HG02970 (cell line): ENCODE results near the gene CABLES1.
"Not testable (repeated sequence)": the region's sequence is repeated elsewhere in the genome, so short reads cannot be mapped to it uniquely, and the experiment has no call there.

ENCODE experiments used
- ATAC-seq: cut with Tn5 transposase; IDR thresholded peaks from one replicate; pipeline ENCODE4 v1.9.1; 2021; ENCODE audit warnings: mild to moderate bottlenecking, moderate library complexity, moderate number of reproducible peaks; ENCODE audit not compliant: unreplicated experiment, low FRiP score

The CABLES1 gene

GRCh38 chr18:23109163-23109562 lies 26.1 kb upstream of the CABLES1 start:
- ATAC-seq: not testable (repeated sequence)

- no peak for ATAC-seq
Observed at GRCh38 chr18:23113576-23113975, 21.7 kb upstream of the CABLES1 start.

GRCh38 chr18:23114171-23114881 lies 21.0 kb upstream of the CABLES1 start:
- ATAC-seq: no peak

- no peak for ATAC-seq
Observed at GRCh38 chr18:23114911-23115310, 20.4 kb upstream of the CABLES1 start.

- no peak for ATAC-seq
Observed at GRCh38 chr18:23115683-23116096, 19.6 kb upstream of the CABLES1 start.

- ATAC-seq: no peak
Observed at GRCh38 chr18:23121133-23121532, 14.2 kb upstream of the CABLES1 start.

GRCh38 chr18:23122334-23123229 lies 12.7 kb upstream of the CABLES1 start:
- ATAC-seq: no peak

GRCh38 chr18:23126376-23127056 lies 8.8 kb upstream of the CABLES1 start:
- ATAC-seq: no peak

- ATAC-seq: no peak
Observed at GRCh38 chr18:23127090-23127489, 8.2 kb upstream of the CABLES1 start.

GRCh38 chr18:23129355-23130002 lies 5.8 kb upstream of the CABLES1 start:
- ATAC-seq: no peak

GRCh38 chr18:23131693-23132319 lies 3.5 kb upstream of the CABLES1 start:
- ATAC-seq: no peak

- ATAC-seq: no peak
Observed at GRCh38 chr18:23133860-23134779, 1.2 kb upstream of the CABLES1 start.

GRCh38 chr18:23135550-23136325 lies 453 bp downstream of the CABLES1 start:
- no peak for ATAC-seq

- no peak for ATAC-seq
Observed at GRCh38 chr18:23136326-23137096, 1.2 kb downstream of the CABLES1 start.

- ATAC-seq: no peak
Observed at GRCh38 chr18:23137097-23137635, 1.9 kb downstream of the CABLES1 start.

GRCh38 chr18:23137788-23138216 lies 2.5 kb downstream of the CABLES1 start:
- ATAC-seq: no peak

GRCh38 chr18:23138471-23138870 lies 3.2 kb downstream of the CABLES1 start:
- no peak for ATAC-seq
